Measurements from ENCODE around the gene BPTF.
A peak's percentile ranks its signal among the peaks of the same experiment; 100 is the strongest.
"Not testable (repeated sequence)": the region's sequence is repeated elsewhere in the genome, so short reads cannot be mapped to it uniquely, and the experiment has no call there.

The BPTF gene

GRCh38 chr17:68015081-68015723 is 189.9 kb downstream of the BPTF start:
- DNase-seq = no peak

DNA sequence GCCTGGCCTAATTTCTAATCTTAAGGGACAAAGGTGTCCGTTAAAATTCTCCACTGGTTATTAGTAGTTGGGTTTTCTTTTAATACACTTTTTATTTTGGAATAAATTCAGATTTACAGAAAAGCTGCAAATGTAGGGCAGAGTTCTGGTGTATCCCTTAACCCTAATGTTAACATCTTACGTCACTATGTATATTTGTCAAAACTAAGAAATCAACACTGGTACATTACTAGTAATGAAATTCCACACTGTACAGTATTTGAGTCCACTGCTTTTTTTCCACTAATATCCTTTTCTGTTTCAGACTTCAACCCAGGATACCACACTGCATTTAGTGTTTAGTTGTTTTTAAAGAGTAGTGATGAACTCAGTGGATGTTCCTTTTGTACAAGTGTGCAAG is 191.5 kb downstream of the BPTF start:
- DNase-seq = no peak

DNA sequence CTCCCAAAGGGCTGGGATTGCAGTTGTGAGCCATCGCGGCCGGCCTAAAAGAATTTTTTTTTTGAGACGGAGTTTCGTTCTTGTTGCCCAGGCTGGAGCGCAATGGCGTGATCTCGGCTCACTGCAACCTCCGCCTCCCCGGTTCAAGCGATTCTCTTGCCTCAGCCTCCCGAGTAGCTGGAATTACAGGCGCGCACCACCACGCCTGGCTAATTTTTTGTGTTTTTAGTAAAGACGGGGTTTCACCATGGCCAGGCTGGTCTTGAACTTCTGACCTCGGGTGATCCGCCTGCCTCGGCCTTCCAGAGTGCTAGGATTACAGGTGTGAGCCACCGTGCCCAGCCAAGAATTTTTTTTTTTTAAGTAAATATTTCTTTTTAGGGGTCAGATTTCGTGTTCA is 193.2 kb downstream of the BPTF start:
- DNase-seq = not testable (repeated sequence)

DNA sequence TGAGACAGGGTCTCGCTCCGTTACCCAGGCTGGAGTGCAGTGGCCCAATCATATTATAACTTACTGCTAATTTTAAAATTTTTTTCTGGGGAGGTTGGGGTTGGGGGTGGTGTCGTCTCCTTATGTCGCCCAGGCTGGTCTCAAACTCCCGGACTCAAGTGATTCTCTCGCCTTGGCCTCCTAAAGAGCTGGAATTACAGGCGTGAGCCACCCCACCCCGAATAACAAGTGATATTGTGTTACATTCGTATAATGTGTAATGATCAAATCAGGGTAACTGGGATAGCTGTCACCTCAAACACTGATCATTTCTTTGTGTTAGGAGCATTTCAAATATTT is 194.0 kb downstream of the BPTF start:
- no peak for DNase-seq

DNA sequence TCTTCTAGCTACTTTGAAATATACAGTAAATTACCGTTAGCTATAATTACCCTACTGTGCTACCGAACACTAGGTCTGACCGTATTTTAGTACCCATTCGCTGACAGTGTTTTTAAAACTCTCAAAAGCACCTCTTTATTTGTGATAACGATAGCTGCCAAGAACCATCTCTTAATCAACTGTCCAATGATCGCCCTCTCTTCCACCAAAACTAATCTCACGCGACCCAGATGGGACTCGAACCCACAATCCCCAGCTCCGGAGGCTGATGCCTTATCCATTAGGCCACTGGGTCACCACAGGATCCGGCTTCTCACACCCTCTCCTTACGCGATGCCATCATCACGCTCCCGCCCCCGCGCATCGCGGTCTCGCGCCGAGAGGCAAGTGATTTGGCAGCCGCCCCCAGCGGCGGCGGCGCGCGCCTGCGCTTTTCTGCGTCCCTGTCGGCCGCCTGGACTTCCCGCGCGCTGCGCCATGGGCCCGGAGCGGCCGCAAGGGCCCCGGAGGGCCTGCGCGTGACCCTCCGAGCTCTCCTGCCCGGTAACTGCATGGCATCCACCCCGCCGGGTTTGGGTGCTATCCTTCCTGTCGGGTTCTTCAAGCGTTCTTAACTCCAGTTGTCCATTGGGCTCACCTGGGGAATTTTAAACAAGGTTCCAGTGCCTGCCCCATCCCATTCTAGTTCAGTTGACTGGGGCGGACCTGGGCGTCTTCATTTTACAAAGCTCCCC is 194.5 kb downstream of the BPTF start:
- peak; percentile 97 for DNase-seq

GRCh38 chr17:68020409-68020756 is 195.1 kb downstream of the BPTF start:
- DNase-seq = no peak

DNA sequence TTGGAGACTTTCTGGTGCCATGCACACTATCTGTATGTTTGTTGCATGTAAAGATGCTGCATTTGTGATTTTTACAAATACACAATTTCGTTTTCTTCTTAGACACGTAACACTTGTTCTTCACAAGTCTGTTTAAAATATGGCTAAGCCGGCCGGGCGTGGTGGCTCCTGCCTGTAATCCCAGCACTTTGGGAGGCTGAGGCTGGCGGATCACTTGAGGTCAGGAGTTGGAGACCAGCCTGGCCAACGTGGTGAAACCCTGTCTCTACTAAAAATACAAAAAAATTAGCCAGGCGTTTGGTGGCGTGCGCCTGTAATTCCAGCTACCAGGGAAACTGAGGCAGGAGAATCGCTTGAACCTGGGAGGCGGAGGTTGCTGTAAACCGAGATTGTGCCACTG is 195.5 kb downstream of the BPTF start:
- DNase-seq = not testable (repeated sequence)

DNA sequence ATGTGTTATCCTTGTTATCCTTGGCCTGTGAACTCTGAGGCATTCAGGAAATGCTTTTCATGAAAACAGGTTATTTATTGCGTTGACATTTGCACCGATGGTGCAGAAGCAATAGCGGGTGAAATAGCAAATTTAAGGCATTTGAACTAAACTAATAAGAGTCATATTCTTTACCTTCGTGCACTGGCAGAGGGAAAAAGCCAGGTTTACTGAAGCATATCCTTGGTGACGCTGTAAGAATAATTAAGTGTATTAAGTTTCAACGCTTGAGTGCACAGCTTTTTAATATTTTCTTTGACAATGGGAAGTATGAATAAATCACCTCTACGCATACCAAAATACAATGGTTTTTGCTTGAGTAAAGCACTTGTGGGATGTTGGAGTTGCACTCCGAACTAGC is 196.7 kb downstream of the BPTF start:
- no peak for DNase-seq

DNA sequence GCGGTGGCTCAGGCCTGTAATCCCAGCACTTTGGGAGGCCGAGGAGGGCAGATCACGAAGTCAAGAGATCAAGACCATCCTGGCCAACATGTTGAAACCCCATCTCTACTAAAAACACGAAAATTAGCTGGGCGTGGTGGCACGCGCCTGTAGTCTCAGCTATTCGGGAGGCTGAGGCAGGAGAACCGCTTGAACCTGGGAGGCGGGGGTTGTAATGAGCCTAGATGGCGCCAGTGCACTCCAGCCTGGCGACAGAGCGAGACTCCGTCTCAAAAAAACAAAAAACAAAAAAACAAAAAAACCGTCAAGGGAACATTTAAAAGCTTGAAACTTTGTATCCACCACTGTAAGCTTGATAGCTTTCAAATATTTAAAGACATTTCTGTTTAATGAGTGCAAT is 197.2 kb downstream of the BPTF start:
- not testable (repeated sequence) for DNase-seq

- no peak for DNase-seq
Measured at GRCh38 chr17:68029512-68030215, 204.4 kb downstream of the BPTF start.
